ENCODE measurements around the gene KCNIP4. TPM values are rescaled to one million over a fixed set of nuclear protein-coding genes. Genes with fewer than 3 reads are reported as not detected.

The KCNIP4 gene
- total RNA-seq, 4 donors from 2014 or later: 1.3 to 11.1 TPM; not detected in 2

DNA sequence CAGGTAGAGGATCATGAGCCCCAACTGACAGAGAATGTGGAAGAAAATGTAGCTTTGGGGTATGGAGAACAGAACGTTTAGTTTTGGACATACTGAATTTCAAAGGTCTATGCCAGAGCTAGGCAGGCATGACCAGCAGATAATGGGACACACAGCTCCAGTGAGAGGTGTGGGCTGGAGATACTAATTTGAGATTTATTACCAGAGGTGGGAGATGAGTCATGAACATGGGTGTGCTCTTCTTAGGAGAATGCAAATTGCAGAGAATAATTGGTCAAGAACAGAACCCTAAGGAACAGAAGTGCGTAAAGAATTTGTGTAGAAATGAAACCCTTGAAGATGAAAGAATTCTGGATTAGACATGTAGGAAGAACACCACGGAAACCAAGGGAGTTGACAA lies 1123.1 kb downstream of the KCNIP4 start:
- Histone ChIP-seq H3K27me3 (no peaks in the 10 kb centered on the region), H3K27ac (no peak overlapping the region), H3K4me3 (no peak overlapping the region), H3K9me3 (no peaks in the 10 kb centered on the region), H3K4me1 (no peaks in the 10 kb centered on the region), H3K36me3 (no peaks in the 10 kb centered on the region)
- no peak for DNase-seq
- intact Hi-C loops (cut with DNase I; ENCODE audit: low total_unique reads): no loop called here
- TF ChIP-seq CTCF (IDR thresholded peaks at IDR 0.05): no peak
- TF ChIP-seq POLR2A (IDR thresholded peaks at IDR 0.05): no peak

DNA sequence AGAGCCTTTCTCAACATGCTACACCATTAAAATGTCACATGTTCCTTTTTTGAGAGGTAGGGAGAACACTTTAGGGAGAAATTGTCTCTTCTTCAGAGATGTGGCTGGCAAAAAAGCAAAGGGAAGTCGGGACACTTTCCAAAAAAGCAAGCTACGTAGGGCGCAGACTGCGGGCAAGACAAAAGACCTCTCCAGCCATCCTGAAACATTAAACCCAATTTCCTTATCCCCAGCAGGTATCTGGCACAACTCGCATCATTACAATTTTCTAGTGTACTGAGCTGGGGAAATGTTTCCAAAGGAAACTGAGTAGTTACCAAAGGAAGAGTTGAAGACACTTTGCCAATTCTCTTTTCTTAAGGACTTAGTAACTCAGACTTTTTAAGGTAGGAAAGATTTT lies 1132.3 kb downstream of the KCNIP4 start:
- H3K27ac ChIP-seq: no peak overlapping the region
- no peak for DNase-seq
- TF ChIP-seq POLR2A (IDR thresholded peaks at IDR 0.05) (no peak), CTCF (IDR thresholded peaks at IDR 0.05) (no peak)
- no peaks in the 10 kb centered on the region for H3K27me3 ChIP-seq
- intact Hi-C loops (cut with DNase I; ENCODE audit: low total_unique reads): no loop called here
- H3K4me1 ChIP-seq: no peaks in the 10 kb centered on the region
- no peak overlapping the region for H3K4me3 ChIP-seq
- H3K36me3 ChIP-seq: no peaks in the 10 kb centered on the region
- H3K9me3 ChIP-seq: no peaks in the 10 kb centered on the region

DNA sequence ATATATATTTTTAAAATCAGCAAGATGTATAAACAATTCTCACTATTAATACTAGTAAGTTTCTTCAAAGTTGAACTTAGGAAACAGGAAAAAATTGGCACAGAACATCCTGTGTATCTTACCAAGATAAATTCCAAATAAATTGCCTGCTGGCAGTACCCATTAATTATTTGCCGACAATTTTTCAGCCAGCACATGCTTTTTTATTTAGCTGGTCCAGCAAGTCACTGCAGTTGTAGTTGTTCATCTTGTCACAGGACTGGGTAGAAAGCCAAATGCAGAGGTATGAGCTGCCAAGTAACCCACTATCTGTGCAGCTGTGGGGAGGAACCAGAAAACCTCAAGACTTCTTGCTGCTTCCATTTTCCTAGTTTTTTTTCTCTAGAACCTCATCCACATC lies 1134.9 kb downstream of the KCNIP4 start:
- Histone ChIP-seq H3K36me3 (no peaks in the 10 kb centered on the region), H3K4me1 (no peaks in the 10 kb centered on the region), H3K4me3 (no peak overlapping the region), H3K27me3 (no peaks in the 10 kb centered on the region), H3K9me3 (no peaks in the 10 kb centered on the region), H3K27ac (no peak overlapping the region)
- no peak for TF ChIP-seq POLR2A (IDR thresholded peaks at IDR 0.05)
- no peak for TF ChIP-seq CTCF (IDR thresholded peaks at IDR 0.05)
- intact Hi-C loops (cut with DNase I; ENCODE audit: low total_unique reads): no loop called here
- no peak for DNase-seq

DNA sequence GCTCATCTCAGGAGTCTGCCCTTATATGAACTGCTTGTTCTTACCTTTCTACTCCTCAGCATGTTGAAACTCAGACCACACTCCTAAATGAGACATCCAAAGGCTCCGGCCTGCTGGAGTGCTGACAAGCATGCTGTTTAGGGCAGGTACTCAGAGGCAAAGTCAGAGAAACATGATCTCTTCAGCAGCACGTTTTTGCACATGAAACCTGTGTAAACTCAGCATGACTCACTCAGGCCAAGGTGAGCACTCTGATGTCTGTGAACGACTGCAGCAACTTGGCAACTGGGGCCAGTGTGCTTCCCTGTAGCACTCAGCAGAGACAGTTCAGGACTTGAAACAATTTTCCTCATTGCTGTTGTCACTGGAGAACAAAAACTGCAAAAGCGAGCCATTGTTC lies 1138.8 kb downstream of the KCNIP4 start:
- DNase-seq: no peak
- intact Hi-C loops (cut with DNase I; ENCODE audit: low total_unique reads): no loop called here
- no peak overlapping the region for H3K4me3 ChIP-seq
- H3K36me3 ChIP-seq: no peaks in the 10 kb centered on the region
- no peak for TF ChIP-seq POLR2A (IDR thresholded peaks at IDR 0.05)
- TF ChIP-seq CTCF (IDR thresholded peaks at IDR 0.05): no peak
- no peaks in the 10 kb centered on the region for H3K27me3 ChIP-seq
- no peak overlapping the region for H3K27ac ChIP-seq
- no peaks in the 10 kb centered on the region for H3K4me1 ChIP-seq
- H3K9me3 ChIP-seq: no peaks in the 10 kb centered on the region

GRCh38 chr4:20805716-20806115 lies 1142.9 kb downstream of the KCNIP4 start:
- no peaks in the 10 kb centered on the region for H3K27me3 ChIP-seq
- no peaks in the 10 kb centered on the region for H3K4me1 ChIP-seq
- no peak overlapping the region for H3K27ac ChIP-seq
- TF ChIP-seq POLR2A (IDR thresholded peaks at IDR 0.05) (no peak), CTCF (IDR thresholded peaks at IDR 0.05) (no peak)
- no peak overlapping the region for H3K4me3 ChIP-seq
- DNase-seq: no peak
- H3K9me3 ChIP-seq: no peaks in the 10 kb centered on the region
- intact Hi-C loops (cut with DNase I; ENCODE audit: low total_unique reads): no loop called here
- no peaks in the 10 kb centered on the region for H3K36me3 ChIP-seq
